ENCODE results near the gene LYRM7.

The LYRM7 gene

DNA sequence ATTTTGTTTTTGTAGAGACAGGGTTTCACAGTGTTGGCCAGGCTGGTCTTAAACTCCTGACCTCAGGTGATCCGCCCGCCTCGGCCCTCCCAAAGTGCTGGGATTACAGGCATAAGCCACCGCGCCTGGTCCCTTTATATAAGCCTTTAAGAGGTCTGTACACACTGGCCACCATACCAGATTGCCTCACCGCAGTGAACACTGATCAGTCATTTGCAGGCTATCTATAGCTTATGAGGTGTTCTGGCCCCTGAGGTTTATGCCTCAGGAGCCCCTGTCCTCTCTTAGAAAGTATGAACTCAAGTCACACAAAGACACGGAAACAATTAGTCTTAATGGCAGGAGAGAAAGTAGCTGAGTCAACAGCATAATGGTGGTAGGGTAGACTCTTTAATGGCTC, 20.3 kb upstream of the LYRM7 start:
- DNase-seq, result no peak
- no peaks in the 10 kb centered on the region for H3K79me2 ChIP-seq (ENCODE audit: low read length)
- no peak overlapping the region for H3K27ac ChIP-seq (ENCODE audit: low read length)
- H3K27me3 ChIP-seq (replicated peaks; ENCODE audit: insufficient read depth, low read length), result no peaks in the 10 kb centered on the region
- H3K9me3 ChIP-seq (replicated peaks; ENCODE audit: insufficient read depth, low read length), result no peaks in the 10 kb centered on the region
- no peaks in the 10 kb centered on the region for H3K4me1 ChIP-seq (ENCODE audit: low read length)
- H3K4me3 ChIP-seq (ENCODE audit: low read length), result no peak overlapping the region
- H3K9ac ChIP-seq (ENCODE audit: low read length), result no peak overlapping the region
- TF ChIP-seq EZH2phosphoT487 (IDR thresholded peaks at IDR 0.05; ENCODE audit: low read length) (no peak), EZH2 (optimal IDR thresholded peaks at IDR 0.05; ENCODE audit: low read depth, low read length) (no peak)
- TF ChIP-seq, protein P1, sequence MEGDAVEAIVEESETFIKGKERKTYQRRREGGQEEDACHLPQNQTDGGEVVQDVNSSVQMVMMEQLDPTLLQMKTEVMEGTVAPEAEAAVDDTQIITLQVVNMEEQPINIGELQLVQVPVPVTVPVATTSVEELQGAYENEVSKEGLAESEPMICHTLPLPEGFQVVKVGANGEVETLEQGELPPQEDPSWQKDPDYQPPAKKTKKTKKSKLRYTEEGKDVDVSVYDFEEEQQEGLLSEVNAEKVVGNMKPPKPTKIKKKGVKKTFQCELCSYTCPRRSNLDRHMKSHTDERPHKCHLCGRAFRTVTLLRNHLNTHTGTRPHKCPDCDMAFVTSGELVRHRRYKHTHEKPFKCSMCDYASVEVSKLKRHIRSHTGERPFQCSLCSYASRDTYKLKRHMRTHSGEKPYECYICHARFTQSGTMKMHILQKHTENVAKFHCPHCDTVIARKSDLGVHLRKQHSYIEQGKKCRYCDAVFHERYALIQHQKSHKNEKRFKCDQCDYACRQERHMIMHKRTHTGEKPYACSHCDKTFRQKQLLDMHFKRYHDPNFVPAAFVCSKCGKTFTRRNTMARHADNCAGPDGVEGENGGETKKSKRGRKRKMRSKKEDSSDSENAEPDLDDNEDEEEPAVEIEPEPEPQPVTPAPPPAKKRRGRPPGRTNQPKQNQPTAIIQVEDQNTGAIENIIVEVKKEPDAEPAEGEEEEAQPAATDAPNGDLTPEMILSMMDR (IDR thresholded peaks at IDR 0.05; ENCODE audit: low read length), result no peak
- H3F3A ChIP-seq (ENCODE audit: insufficient read depth, low read length), result 0 out of 2 replicates have a peak, but pooled peaks cover 2% of the 10 kb centered on the region
- H3K4me2 ChIP-seq (ENCODE audit: low read depth, low read length), result no peak overlapping the region
- no peaks in the 10 kb centered on the region for H3K9me2 ChIP-seq (replicated peaks; ENCODE audit: insufficient read depth, low read length)
- no peaks in the 10 kb centered on the region for H3K36me3 ChIP-seq (replicated peaks; ENCODE audit: insufficient read depth, low read length)
- H2AFZ ChIP-seq (ENCODE audit: low read length), result no peak overlapping the region
- H4K20me1 ChIP-seq (ENCODE audit: insufficient read depth, low read length), result no peaks in the 10 kb centered on the region

DNA sequence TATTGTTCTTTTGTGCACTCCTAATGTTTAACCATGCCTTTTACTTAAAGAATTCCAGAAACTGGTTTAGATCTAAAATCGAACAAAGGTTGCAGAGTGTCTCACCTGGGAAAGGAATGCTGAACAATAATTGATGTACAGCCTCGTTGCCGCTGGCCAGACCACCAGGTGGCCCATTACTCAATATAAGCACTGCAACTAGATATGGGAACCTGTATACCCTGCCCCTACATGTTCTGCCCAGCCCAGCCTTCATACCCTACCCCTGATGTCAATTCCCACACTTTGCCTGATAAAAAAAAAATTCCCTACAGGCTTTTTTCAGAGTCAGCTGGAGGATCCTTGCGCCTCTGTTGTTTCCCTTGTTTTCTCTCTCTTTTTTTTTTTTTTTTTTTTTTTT, 19.5 kb upstream of the LYRM7 start:
- H3K79me2 ChIP-seq (ENCODE audit: low read length), result no peaks in the 10 kb centered on the region
- no peaks in the 10 kb centered on the region for H3K9me2 ChIP-seq (replicated peaks; ENCODE audit: insufficient read depth, low read length)
- no peaks in the 10 kb centered on the region for H4K20me1 ChIP-seq (ENCODE audit: insufficient read depth, low read length)
- DNase-seq, result no peak
- H3K27ac ChIP-seq (ENCODE audit: low read length), result no peak overlapping the region
- no peaks in the 10 kb centered on the region for H3K9me3 ChIP-seq (replicated peaks; ENCODE audit: insufficient read depth, low read length)
- no peaks in the 10 kb centered on the region for H3K4me1 ChIP-seq (ENCODE audit: low read length)
- no peak overlapping the region for H3K9ac ChIP-seq (ENCODE audit: low read length)
- no peak overlapping the region for H2AFZ ChIP-seq (ENCODE audit: low read length)
- 0 out of 2 replicates have a peak, but pooled peaks cover 4% of the 10 kb centered on the region for H3F3A ChIP-seq (ENCODE audit: insufficient read depth, low read length)
- TF ChIP-seq EZH2 (optimal IDR thresholded peaks at IDR 0.05; ENCODE audit: low read depth, low read length) (no peak), EZH2phosphoT487 (IDR thresholded peaks at IDR 0.05; ENCODE audit: low read length) (no peak)
- TF ChIP-seq, protein P1 (IDR thresholded peaks at IDR 0.05; ENCODE audit: low read length), result no peak
- H3K4me2 ChIP-seq (ENCODE audit: low read depth, low read length), result no peak overlapping the region
- no peak overlapping the region for H3K4me3 ChIP-seq (ENCODE audit: low read length)
- H3K36me3 ChIP-seq (replicated peaks; ENCODE audit: insufficient read depth, low read length), result no peaks in the 10 kb centered on the region
- no peaks in the 10 kb centered on the region for H3K27me3 ChIP-seq (replicated peaks; ENCODE audit: insufficient read depth, low read length)

DNA sequence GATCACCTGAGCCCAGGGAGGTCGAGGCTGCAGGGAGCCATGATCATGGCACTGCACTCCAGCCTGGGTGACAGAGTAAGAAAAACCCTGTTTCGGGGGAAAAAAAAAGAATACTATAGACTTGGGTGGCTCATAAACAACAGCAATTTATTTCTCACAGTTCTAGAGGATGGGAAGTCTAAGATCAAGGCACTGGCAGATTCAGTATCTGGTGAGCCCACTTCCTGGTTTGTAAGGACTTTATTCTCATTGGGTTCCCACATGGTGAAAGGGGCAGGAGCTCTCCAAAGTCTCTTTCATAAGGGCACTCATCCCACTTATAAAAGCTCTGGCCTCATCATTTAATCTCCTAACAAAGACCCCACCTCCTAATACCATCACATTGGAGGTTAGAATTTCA, 14.4 kb upstream of the LYRM7 start:
- no peak for DNase-seq
- Histone ChIP-seq H3K4me3 (ENCODE audit: low read length) (no peak overlapping the region), H3K9me2 (replicated peaks; ENCODE audit: insufficient read depth, low read length) (no peaks in the 10 kb centered on the region), H3K79me2 (ENCODE audit: low read length) (peaks cover 33% of the 10 kb centered on the region), H3F3A (ENCODE audit: insufficient read depth, low read length) (peaks cover 8% of the 10 kb centered on the region; the same call in 1 of the 2 replicates), H3K9me3 (replicated peaks; ENCODE audit: insufficient read depth, low read length) (no peaks in the 10 kb centered on the region), H3K9ac (ENCODE audit: low read length) (no peak overlapping the region), H3K4me2 (ENCODE audit: low read depth, low read length) (no peak overlapping the region), H3K36me3 (replicated peaks; ENCODE audit: insufficient read depth, low read length) (peaks cover 22% of the 10 kb centered on the region), H3K27ac (ENCODE audit: low read length) (no peak overlapping the region), H4K20me1 (ENCODE audit: insufficient read depth, low read length) (0 out of 2 replicates have a peak, but pooled peaks cover 2% of the 10 kb centered on the region), H2AFZ (ENCODE audit: low read length) (no peak overlapping the region), H3K27me3 (replicated peaks; ENCODE audit: insufficient read depth, low read length) (no peaks in the 10 kb centered on the region), H3K4me1 (ENCODE audit: low read length) (no peaks in the 10 kb centered on the region)
- TF ChIP-seq, protein P1 (IDR thresholded peaks at IDR 0.05; ENCODE audit: low read length), result no peak
- TF ChIP-seq EZH2phosphoT487 (IDR thresholded peaks at IDR 0.05; ENCODE audit: low read length), result no peak
- TF ChIP-seq EZH2 (optimal IDR thresholded peaks at IDR 0.05; ENCODE audit: low read depth, low read length), result no peak

Measured in MM.1S (cell line).